NCI-H1092 (cell line): Measurements from ENCODE around the gene SULT2B1.
"Not testable (repeated sequence)": the region's sequence is repeated elsewhere in the genome, so short reads cannot be mapped to it uniquely, and the experiment has no call there.

Experiments
- DNase-seq: peaks from one replicate; lab custom pipeline; 2025; lab: John Stamatoyannopoulos, UW

The SULT2B1 gene

DNA sequence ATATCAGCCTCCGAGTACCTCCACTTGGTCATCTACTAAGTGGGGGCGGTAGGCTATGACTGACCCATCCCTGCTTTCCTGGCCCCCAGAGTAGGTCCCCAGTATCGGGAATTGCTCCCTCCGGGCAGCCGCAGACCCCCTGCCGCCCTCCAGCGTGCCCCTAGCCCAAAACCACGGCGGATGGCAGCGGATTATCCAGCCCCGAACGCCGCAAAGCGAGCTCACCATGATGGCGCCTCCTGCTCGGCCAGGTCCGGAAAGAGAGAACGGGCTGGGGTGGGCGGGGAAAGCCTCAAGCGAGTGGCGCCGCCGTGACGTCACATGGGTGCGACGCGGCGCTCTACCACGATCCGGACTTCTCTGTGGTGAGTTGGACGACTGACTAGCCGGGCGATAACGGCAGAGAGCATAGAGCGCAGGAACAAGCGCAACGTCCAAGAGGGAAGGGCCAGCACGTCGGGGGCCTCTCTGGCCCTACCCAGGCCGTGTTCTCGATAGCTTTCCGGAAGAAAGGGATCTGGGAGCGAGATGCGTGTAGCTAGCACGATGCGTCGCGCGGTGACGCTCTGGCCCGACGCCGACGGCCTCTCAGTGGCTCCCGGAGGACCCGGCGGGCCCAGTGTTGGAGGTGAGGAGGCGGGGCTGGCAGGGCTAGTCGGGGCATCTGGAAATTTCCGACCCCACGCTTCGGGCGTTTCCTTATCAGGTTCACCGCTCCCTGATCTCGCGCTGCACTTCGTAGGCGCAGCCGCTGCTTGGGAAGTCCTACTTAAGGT lies 67.1 kb downstream of the SULT2B1 start, which contains the start of the genes RPL18 and SPHK2:
RPL18 (minus strand) TSS at position 263 of the 776 bp plus-strand sequence; CDS start at position 228, 35 bp downstream.
SPHK2 (plus strand) TSS at position 591 of the 776 bp plus-strand sequence. CDS start 1,009 bp downstream, outside the sequence.
- peak; percentile 96 for DNase-seq

DNA sequence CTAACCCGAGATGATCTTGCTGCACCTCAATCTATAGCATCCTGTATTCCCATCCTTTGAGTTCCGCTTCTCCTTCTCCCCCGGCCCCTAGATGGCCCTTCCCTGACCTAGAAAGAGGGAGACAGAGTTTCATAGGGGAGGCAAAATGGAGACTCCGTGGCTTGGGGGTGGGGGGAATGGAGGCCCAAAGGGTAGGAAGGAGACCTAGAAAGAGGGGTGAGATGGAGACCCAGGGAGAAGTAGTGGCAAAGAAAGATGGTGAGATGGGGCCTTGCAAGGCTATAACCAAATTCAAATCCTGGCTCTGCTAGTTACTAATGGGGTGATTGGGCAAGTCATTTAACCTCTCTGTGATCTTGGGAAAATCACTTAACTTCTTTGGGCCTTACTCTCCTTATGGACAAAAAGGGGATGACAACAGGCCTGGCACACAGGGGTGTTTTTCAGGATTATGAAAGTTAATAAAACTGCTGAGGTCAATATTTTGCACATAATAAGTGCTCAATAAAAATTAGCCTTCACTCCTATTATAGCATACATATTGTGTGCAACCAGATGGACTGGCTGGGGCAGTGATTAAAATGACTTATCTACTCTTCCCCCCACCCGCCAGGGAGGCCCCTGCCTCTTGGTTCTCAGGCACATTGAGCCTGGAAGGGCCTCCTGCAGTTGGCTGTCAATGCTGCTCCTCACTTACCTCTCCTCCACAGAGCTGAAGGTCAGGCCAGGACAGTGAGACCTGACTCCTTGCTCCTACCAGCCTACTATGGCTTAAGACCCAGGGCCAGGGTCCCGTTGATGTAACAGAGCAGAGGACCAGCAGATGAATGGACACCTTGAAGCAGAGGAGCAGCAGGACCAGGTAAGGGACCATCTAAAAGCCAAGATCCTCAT lies 68.0 kb downstream of the SULT2B1 start:
- no peak for DNase-seq

DNA sequence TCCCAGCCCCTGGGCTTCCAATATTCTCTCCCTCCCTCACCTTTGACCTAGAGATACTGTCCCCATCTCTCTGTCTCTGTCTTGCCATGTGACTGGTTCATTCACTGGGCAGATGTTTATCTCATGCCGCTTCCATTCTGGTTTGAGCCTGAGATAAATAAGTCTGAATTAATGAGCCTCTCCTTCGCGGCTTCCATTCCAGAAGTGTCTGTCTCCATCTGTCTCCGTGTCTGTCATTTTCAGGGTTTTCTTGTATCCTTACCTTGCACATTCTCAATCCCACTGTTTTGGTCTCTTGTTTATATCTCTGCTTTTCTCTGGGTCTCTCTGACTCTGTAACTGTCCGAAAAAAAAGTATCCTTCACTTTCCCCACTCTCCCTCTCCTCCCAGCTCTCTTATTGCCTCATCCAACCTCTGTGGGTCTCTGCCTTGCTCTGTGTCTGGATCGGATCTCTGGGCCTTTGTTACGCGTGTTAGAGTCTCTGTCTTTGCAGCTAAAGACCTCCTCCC lies 71.6 kb downstream of the SULT2B1 start:
- no peak for DNase-seq

DNA sequence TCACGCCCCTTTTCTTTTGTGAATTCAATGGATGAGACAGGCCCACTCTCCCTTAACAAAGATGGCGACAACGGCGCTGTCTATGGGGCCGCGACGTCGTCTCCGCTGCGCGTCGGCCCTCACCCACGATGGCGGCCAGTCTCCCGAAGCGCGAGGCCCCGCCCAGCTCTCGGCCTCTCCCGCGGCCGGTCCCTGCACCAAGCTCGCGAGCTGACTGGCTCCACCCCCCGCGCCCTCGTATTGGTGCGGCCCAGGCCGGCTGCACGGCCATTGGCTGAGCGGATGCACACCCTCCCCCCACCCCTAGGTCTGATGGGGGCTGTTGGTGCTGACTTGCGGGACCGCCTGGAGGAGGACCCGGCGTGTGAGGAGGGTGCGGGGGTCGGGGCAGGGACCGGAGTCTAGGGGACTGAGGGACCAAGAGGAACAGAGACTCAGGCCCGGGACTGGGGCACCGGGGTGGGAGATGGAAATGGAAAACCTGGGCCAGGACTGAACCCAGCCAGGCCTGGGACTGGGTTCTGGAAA lies 72.2 kb downstream of the SULT2B1 start:
- DNase-seq, result peak; percentile 94

DNA sequence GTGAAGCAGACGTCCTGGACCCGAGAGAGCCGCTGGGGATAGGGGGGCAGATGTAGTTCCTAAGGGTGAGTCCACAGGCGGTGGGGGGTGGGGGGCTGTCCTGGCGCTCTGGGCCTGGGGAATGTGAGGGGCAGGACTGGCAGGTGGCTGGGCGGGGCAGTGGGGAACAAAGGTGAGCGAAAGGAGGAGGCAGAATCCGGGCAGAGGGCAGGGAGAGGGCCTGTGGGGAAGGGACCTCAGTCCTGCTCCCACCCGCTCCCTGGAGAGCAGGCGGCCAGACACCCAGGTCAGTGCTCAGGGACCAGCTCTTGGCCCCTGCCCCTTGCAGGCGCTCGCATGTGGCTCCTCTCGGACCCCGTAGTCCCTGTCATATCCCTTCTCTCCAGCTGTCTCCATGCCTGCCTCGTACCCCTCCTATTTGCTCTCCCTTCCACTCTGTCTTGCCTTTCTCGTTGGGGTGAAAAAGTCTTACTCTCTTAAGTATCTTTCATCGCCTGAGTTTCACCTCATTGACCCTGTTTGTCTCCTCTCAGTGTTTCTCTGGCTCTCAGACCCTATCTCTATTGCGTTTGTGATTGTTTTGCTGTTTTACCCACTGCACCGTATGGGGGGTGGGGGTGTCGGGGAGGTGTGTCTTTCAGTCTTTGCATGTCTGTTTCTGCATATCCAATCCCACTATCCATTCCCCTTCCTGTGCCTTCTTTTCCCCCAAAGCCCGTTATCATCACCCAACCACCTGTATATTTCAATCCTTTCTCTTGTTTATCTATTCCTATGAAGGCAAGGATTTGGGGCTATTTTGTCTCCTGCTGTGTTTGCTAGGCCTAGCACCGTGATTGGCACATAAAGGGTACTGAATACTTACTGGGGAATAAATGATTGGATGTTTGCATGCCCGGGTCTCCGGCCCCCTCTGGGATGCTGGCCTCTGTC lies 73.1 kb downstream of the SULT2B1 start:
- no peak for DNase-seq

DNA sequence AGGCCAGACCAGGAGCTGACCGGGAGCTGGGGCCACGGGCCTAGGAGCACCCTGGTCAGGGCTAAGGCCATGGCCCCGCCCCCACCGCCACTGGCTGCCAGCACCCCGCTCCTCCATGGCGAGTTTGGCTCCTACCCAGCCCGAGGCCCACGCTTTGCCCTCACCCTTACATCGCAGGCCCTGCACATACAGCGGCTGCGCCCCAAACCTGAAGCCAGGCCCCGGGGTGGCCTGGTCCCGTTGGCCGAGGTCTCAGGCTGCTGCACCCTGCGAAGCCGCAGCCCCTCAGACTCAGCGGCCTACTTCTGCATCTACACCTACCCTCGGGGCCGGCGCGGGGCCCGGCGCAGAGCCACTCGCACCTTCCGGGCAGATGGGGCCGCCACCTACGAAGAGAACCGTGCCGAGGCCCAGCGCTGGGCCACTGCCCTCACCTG lies 73.9 kb downstream of the SULT2B1 start:
- DNase-seq, result no peak

DNA sequence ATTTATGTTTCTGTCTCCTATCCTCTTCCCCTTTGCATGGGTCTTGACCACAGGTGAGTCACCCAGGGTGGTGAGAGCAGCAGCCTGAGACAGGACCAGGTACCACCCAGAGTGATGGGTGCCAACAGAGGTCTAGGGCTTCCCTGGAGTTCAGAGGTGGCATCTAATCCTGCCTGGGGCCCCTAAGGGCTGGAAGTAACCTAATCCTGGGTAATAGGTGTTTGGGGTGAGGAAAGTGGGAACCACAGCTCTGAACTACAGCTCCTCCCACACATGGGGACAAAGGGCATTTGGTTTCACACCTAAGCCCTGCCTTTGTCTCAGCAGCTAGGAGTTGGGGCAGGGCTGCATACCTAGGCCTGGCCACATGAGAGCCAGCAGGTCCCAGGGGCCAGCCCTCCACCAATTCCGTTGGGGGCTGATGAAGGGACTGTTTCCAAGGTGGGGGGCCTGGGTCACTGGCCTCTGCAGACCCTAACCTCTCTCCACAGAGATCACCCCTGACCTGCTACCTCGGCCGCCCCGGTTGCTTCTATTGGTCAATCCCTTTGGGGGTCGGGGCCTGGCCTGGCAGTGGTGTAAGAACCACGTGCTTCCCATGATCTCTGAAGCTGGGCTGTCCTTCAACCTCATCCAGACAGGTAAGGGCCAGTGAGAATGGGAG lies 75.4 kb downstream of the SULT2B1 start:
- no peak for DNase-seq

DNA sequence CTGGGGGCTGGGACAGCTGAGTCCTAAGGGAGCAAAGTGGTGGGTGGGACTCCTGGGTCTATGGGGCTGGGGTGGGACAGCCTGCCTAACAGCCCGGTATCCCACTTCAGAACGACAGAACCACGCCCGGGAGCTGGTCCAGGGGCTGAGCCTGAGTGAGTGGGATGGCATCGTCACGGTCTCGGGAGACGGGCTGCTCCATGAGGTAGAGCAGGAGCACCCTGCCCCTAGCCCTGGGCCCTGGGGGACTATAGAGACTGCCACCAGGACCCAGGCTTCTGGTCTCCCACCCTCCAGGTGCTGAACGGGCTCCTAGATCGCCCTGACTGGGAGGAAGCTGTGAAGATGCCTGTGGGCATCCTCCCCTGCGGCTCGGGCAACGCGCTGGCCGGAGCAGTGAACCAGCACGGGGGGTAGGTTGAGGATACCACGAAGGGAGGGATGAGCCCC lies 75.9 kb downstream of the SULT2B1 start:
- no peak for DNase-seq

DNA sequence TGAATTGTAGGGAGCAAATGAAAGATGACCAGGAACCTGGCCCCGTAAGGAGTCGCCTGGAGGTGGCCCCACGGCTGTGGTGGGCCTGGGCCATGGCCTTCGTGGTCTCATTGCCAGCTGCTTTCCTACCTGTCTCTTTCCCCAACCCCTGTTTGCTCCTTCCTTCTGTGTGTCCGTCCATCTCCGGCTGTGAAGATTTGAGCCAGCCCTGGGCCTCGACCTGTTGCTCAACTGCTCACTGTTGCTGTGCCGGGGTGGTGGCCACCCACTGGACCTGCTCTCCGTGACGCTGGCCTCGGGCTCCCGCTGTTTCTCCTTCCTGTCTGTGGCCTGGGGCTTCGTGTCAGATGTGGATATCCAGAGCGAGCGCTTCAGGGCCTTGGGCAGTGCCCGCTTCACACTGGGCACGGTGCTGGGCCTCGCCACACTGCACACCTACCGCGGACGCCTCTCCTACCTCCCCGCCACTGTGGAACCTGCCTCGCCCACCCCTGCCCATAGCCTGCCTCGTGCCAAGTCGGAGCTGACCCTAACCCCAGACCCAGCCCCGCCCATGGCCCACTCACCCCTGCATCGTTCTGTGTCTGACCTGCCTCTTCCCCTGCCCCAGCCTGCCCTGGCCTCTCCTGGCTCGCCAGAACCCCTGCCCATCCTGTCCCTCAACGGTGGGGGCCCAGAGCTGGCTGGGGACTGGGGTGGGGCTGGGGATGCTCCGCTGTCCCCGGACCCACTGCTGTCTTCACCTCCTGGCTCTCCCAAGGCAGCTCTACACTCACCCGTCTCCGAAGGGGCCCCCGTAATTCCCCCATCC lies 76.7 kb downstream of the SULT2B1 start:
- DNase-seq, result no peak

DNA sequence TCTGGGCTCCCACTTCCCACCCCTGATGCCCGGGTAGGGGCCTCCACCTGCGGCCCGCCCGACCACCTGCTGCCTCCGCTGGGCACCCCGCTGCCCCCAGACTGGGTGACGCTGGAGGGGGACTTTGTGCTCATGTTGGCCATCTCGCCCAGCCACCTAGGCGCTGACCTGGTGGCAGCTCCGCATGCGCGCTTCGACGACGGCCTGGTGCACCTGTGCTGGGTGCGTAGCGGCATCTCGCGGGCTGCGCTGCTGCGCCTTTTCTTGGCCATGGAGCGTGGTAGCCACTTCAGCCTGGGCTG lies 77.3 kb downstream of the SULT2B1 start:
- no peak for DNase-seq

DNA sequence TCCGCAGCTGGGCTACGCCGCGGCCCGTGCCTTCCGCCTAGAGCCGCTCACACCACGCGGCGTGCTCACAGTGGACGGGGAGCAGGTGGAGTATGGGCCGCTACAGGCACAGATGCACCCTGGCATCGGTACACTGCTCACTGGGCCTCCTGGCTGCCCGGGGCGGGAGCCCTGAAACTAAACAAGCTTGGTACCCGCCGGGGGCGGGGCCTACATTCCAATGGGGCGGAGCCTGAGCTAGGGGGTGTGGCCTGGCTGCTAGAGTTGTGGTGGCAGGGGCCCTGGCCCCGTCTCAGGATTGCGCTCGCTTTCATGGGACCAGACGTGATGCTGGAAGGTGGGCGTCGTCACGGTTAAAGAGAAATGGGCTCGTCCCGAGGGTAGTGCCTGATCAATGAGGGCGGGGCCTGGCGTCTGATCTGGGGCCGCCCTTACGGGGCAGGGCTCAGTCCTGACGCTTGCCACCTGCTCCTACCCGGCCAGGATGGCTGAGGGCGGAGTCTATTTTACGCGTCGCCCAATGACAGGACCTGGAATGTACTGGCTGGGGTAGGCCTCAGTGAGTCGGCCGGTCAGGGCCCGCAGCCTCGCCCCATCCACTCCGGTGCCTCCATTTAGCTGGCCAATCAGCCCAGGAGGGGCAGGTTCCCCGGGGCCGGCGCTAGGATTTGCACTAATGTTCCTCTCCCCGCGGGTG lies 77.8 kb downstream of the SULT2B1 start:
- DNase-seq, result no peak

DNA sequence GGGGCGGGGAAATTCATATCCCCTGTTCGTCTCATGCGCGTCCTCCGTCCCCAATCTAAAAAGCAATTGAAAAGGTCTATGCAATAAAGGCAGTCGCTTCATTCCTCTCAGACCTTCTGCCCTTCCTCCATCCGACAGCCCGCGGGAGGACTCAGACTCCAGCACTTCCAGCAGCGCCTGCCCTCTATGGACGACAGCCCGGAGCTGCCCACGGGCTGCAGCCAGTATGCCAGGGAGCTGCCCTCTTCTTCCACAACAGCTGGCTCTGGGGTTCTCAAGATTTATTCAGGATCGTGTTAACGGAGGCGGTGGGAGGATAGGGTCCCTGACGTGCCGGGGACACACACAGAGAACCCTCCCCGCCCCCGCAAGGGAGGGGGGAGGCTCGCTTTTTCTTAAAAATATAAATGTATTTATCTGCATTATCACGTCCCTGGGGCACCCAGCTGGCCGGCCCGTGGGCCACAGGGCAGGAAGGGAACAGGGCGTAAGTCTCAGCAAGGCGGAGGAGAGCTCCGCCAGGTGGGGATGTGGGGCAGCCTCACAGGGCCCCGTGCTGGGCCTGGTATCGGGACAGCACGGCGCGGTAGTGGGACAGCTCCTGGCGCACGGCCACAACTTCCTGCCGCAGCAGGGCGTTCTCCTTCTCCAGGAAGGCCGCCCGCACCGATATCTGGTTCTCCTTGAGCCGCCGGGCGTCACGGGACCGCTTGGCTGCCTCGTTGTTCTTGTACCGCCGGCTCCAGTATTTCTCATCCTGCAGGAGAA lies 78.5 kb downstream of the SULT2B1 start:
- no peak for DNase-seq

DNA sequence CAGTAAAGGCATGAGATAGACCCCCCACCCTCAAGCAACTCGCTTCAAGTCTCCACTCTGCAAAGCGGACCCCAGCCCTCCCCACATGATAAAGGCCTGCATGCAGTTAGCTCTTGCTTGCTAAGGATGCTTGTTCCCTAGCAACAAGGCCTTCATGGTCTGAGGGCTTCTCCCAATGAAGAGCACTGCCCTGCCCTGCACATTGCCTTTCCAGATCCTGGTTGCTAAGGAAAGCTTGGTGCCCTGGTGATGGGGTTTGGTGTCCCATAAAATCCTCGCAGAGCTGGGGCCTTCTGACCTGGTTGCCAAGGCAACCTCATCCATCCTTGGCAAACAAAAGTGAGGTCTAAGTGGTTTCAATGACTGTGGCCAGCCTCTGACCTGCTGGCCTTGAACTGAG lies 79.3 kb downstream of the SULT2B1 start:
- no peak for DNase-seq

DNA sequence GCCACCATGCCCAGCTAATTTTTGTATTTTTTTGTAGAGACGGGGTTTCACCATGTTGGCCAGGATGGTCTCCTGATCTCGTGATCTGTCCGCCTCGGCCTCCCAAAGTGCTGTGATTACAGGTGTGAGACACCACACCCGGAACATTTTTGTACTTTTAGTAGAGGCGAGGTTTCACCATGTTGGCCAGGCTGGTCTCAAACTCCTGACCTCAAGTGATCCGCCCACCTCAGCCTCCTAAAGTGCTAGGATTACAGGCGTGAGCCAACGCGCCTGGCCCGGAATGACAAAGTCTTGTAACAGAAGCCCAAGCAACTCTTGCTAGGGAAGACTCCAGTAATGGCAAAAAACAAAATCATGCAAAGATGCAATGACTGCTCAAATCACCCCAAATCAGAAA lies 80.3 kb downstream of the SULT2B1 start:
- DNase-seq, result not testable (repeated sequence)

DNA sequence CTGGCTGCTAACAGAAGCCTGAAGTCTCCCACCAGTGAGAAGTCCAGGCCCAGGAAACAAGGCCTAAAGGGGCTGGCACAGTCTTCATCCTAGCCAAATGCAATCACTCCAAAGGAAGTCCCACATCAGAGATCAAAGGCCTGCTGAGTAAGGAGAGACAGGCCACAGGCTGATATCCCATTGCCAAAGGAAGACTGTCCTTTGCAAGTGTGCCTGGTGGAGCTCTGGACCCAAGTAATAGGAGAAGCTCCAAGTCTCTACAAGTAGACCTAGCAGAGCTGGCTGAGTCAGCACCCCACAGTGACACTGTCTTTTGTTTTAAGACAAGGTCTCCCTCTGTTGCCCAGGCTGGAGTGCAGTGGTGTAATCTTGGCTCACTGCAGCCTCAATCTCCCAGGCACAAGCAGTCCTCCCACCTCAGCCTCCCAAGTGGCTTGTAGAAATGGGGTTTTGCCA lies 80.7 kb downstream of the SULT2B1 start:
- DNase-seq, result no peak

DNA sequence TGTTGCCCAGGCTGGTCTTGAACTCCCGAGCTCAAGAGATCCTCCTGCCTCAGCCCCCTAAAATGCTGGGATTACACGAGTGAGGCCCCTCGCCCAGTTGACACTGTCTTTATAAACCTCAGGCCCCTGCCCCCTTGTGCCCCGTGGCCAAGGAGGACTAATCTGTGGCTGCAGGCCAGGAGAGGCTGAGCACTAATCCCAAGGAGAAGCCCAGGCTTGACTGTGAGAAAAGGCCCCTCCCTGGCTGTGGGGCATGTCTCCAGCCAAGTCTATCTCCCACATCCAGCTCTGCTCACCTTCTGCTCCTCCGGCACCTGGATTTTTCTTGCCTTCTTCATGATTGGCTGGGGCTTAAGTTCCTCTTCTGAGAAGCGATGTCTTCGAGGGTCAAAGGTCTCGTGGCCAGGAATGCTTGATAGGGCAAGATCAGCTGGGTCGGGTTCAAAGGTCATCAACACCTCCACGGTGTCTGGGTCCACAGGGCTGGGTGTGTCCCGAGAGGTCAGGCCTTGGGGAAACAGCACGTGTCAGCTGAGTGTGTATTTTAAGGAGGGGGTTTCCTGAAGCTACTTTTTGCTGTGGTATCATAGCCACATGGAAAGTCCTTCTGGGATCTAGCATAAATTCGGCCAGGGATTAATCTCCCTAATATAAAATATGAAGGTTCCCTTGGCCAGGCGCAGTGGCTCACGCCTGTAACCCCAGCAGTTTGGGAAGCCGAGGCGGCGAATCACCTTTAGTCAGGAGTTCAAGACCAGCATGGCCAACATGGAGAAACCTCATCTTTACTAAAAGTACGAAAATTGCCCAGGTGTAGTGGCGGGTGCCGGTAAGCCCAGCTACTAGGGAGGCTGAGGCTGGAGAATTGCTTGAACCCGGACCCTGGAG lies 81.4 kb downstream of the SULT2B1 start:
- DNase-seq, result no peak

DNA sequence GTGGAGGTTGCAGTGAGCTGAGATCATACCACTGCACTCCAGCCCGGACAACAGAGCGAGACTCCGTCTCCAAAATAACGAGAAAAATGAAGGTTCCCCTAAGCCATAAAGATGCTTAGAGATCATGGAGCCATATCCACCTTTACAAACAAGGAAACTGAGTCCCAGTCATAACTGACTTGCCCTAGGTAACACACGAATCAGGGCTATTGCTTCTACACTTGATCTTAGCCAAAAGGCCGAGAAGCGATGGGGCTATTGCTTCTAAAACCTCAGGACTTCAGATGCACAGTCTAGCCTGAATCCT lies 82.0 kb downstream of the SULT2B1 start:
- DNase-seq, result no peak
